K562 (cell line): ENCODE results near the gene CALML6. TPM values are rescaled to one million over a fixed set of nuclear protein-coding genes. Genes with fewer than 3 reads are reported as not detected.

Experiments used
- CEBPG ChIP-seq, 3 experiments: fragments of 200-800 bp in 1 of 3; sonication (Bioruptor generic) in 1 of 3; sonication (generic) in 1 of 3; formaldehyde crosslinking in 1 of 3; IDR thresholded peaks in 2 of 3; conservative IDR thresholded peaks in 1 of 3; 2 replicates each; pipeline versions ENCODE4 v1.6.1 to v1.8.0; 2016 to 2022; ENCODE audit warnings: missing compliant biosample characterization in 2 of 3, missing genetic modification characterization in 2 of 3, mild to moderate bottlenecking in 1 of 3, missing genetic modification reagents in 1 of 3
- FOXM1 ChIP-seq, 2 experiments: fragments of 450-650 bp in 1 of 2; sonication (generic) in 1 of 2; formaldehyde crosslinking in 1 of 2; IDR thresholded peaks; 2 replicates each; pipeline versions ENCODE4 v1.6.1 to v1.9.0; 2017 to 2022; ENCODE audit warnings: low read depth in 2 of 2, mild to moderate bottlenecking in 2 of 2, missing genetic modification reagents in 1 of 2, moderate library complexity in 1 of 2
- FOXP4 ChIP-seq: sonication (generic); formaldehyde crosslinking; IDR thresholded peaks from 2 replicates; pipeline ENCODE4 v1.8.0; 2022; ENCODE audit warnings: mild to moderate bottlenecking, missing genetic modification reagents, borderline replicate concordance
- HCFC1 ChIP-seq: IDR thresholded peaks from 2 replicates; pipeline ENCODE4 v1.6.1; 2012; ENCODE audit warnings: low read depth, low read length, improper control_type of control experiment
- HLTF ChIP-seq: fragments of 450-650 bp; IDR thresholded peaks from 2 replicates; pipeline ENCODE4 v1.6.1; 2016
- MYBL2 ChIP-seq, 2 experiments: fragments of 450-650 bp in 1 of 2; sonication (generic) in 1 of 2; formaldehyde crosslinking in 1 of 2; IDR thresholded peaks; 2 replicates each; pipeline versions ENCODE4 v1.6.1 to v1.8.1; 2017 to 2022; ENCODE audit warnings: borderline replicate concordance in 1 of 2, inconsistent platforms in 1 of 2, low read depth in 1 of 2, mild to moderate bottlenecking in 1 of 2, missing genetic modification reagents in 1 of 2, moderate library complexity in 1 of 2
- NR2C2 ChIP-seq, 2 experiments: fragments of 200-800 bp in 1 of 2; sonication (Bioruptor generic) in 1 of 2; sonication (generic) in 1 of 2; formaldehyde crosslinking in 1 of 2; IDR thresholded peaks; 2 replicates each; pipeline versions ENCODE4 v1.6.1 to v1.8.0; 2016 to 2022; ENCODE audit warnings: mild to moderate bottlenecking in 1 of 2, missing compliant biosample characterization in 1 of 2, missing genetic modification characterization in 1 of 2, missing genetic modification reagents in 1 of 2
- XRCC5 ChIP-seq: fragments of 200-400 bp; formaldehyde crosslinking; IDR thresholded peaks from 2 replicates; pipeline ENCODE4 v1.6.1; 2017; ENCODE audit warnings: low read depth, mild to moderate bottlenecking, low read length
- ZBTB11 ChIP-seq, 3 experiments: fragments of 200-800 bp in 1 of 3; fragments of 250-450 bp in 1 of 3; fragments of 450-650 bp in 1 of 3; sonication (Bioruptor Pico) in 1 of 3; sonication (Bioruptor generic) in 1 of 3; formaldehyde crosslinking in 1 of 3; IDR thresholded peaks; 2 replicates each; pipeline versions ENCODE4 v1.6.1 to v1.8.0; 2016 to 2022; ENCODE audit warnings: mild to moderate bottlenecking in 2 of 3, missing genetic modification characterization in 2 of 3, missing compliant biosample characterization in 1 of 3, moderate library complexity in 1 of 3
- ZFP91 ChIP-seq: sonication (generic); formaldehyde crosslinking; IDR thresholded peaks from 2 replicates; pipeline ENCODE4 v1.8.0; 2022; ENCODE audit warnings: mild to moderate bottlenecking, missing genetic modification reagents
- ZNF644 ChIP-seq: fragments of 200-800 bp; sonication (Bioruptor generic); IDR thresholded peaks from 2 replicates; pipeline ENCODE4 v1.6.1; 2016; ENCODE audit warnings: low read depth, missing genetic modification characterization, missing compliant biosample characterization
- ZNF655 ChIP-seq: fragments of 250-450 bp; sonication (Bioruptor Pico); IDR thresholded peaks from 2 replicates; pipeline ENCODE4 v1.5.0; 2021
- polyA plus RNA-seq, 8 experiments: library from polyadenylated mRNA; depleted of rRNA in 4 of 8; stranded (reverse) in 5 of 8; unstranded in 3 of 8; fragments of >200 nt; fragmentation: Nextera tagmentation in 2 of 8; fragmentation: Illumina TruSeq in 1 of 8; extraction: Ambion mirVana in 2 of 8; extraction: Trizol in 1 of 8; gene quantifications; 2 replicates each; pipeline versions ENCODE4 v1.2.1 to v1.2.3, GENCODE V29; 2011 to 2014; ENCODE audit warnings: inconsistent platforms in 1 of 8, missing spikeins in 1 of 8
- total RNA-seq, 7 experiments: library from RNA; depleted of rRNA in 6 of 7; stranded (reverse); fragments of >200 nt in 6 of 7; fragmentation: Illumina TruSeq in 2 of 7; extraction: Trizol in 2 of 7; gene quantifications; 2 replicates each; pipeline versions ENCODE4 v1.2.1 to v1.2.3, GENCODE V29; 2011 to 2021; ENCODE audit warnings: low replicate concordance in 1 of 7

The CALML6 gene
- total and polyA plus RNA-seq, 9 of the 15 experiments (the other 6 are each of a cell fraction or from before 2014, with no cell fraction given) = 0.14 TPM; not detected in 8

- TF ChIP-seq MYBL2 (IDR thresholded peaks at IDR 0.05; ENCODE audit: low read depth) = no peak
- TF ChIP-seq MYBL2 (CRISPR knock-in tag; IDR thresholded peaks at IDR 0.05; ENCODE audit: borderline replicate concordance) = no peak
- no peak for TF ChIP-seq ZFP91 (CRISPR knock-in tag)
- TF ChIP-seq ZBTB11 (CRISPR knock-in tag; IDR thresholded peaks at IDR 0.05) = no peak
- no peak for TF ChIP-seq HCFC1
- no peak for TF ChIP-seq FOXP4 (CRISPR knock-in tag)
- TF ChIP-seq ZNF655 (CRISPR knock-in tag) = no peak
- TF ChIP-seq FOXM1 (IDR thresholded peaks at IDR 0.05; ENCODE audit: low read depth) = peak; percentile 81
- TF ChIP-seq FOXM1 (CRISPR knock-in tag; IDR thresholded peaks at IDR 0.05; ENCODE audit: low read depth) = no peak
- peak; percentile 80 for TF ChIP-seq ZNF644
- TF ChIP-seq NR2C2 (CRISPR knock-in tag; IDR thresholded peaks at IDR 0.05) = no peak
- TF ChIP-seq NR2C2 (tag; IDR thresholded peaks at IDR 0.05) = peak; percentile 53; the same call in 1 of the 2 replicates
- TF ChIP-seq CEBPG (CRISPR knock-in tag; IDR thresholded peaks at IDR 0.05) = no peak
- TF ChIP-seq CEBPG (tag; conservative IDR thresholded peaks at IDR 0.05 in 1 of 2, IDR thresholded peaks at IDR 0.05 in 1 of 2) = no peak
- TF ChIP-seq XRCC5 = no peak
- TF ChIP-seq HLTF = 0 out of 2 replicates have a peak, but pooled peaks have one; percentile 44
These were observed 31.8 kb upstream of the CALML6 start (continued) for GRCh38 chr1:1883092-1883873.
